IPS DF 19.7 (cell line): ENCODE data around the gene KCNG2.

Experiments
- DNase-seq: peaks from one replicate; pipeline ENCODE4 v3.0.0-alpha.2; 2013; ENCODE audit warnings: low read depth, low spot score

The KCNG2 gene

GRCh38 chr18:79784965-79785770, 12.6 kb upstream of the KCNG2 start:
- DNase-seq, result no peak

- DNase-seq, result no peak
These were observed 11.9 kb upstream of the KCNG2 start for GRCh38 chr18:79785831-79786230.

GRCh38 chr18:79786304-79786703, 11.4 kb upstream of the KCNG2 start:
- no peak for DNase-seq

DNA sequence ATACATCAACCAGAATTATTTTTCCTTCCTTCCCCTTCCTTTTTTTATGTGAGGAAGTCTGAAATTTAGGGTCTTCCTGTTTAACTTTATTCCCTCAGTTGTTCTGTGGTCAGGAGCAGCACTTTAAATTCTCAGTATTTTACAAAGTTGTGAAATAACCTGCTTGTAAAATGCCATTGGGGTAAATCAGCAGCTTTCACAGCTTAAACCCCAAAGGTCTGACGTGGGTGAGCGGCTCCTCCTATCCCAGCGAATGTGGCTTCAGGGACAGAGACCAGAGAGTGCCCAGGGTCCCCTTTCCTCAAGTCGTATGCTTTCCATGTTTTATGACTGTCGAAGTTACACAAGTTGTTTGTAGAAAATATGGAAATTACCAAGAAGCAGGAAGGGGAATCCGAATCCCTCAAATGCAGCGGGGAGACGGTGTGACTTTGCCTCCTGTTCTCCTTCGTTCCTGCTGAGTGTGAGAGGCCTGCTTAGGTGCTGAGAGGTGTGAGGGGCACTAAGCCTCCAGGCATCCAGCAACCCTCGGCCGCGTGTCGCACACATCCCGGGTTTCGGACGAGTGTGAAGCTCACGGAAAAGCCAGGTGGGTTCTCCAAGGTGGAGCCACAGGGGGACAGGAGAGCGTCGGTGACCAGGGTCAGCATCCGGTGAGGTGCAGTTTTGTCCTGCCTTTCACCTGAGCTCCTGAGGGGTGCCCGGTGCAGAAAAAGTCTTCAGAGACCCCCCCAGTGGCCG, 10.8 kb upstream of the KCNG2 start:
- no peak for DNase-seq

DNA sequence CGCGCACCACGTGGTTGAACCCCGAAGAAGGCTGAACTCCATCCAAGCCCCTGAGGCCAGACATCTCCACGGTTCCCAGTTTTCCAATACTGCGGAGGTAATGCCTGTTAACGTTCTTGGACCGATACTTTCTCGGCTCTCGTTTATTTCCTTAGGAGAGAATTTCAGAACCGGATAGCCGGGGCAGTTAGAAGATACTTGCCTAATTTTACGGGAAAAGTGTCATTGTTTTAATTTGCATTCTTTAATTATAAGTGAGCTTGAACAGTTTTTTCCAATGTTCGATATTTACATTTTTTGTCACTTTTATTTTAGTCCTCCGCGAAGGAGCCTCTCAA, 10.2 kb upstream of the KCNG2 start:
- DNase-seq, result no peak

- no peak for DNase-seq
These were observed 9.6 kb upstream of the KCNG2 start for GRCh38 chr18:79787865-79788733.

- no peak for DNase-seq
These were observed 9.0 kb upstream of the KCNG2 start for GRCh38 chr18:79788734-79789085.

DNA sequence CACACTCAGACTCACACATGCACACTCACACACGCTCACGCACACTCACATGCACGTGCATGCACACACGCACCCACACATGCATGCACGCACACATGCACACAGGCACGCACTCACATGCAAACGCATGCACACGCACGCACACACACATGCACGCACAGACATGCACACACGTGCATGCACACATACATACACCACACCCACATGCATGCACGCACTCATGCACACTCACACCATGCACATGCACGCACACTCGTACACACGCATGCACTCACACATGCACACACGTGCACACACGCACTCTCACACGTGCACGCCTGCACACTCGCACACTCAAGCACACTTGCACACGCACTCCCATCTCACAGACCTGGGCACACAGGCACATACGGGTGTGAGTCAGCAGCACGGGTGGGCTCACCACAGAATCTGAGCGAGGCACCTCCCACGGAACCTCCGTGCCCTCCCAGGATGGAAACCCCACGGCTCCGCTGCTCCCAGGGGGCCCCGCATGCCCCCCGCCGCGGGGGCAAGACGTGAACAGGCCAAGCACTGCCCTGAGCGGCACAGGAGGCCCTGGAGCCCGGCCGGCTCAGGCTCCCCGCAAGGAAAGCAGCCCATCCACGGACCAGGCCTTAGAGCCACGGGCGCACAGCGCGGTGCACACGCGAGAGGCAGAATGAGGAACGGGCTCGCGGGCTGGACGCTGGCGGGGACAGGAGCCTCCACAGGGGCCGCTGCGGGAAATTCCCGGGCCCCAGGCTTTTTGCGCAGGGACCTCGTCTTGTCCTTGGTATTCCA, 8.4 kb upstream of the KCNG2 start:
- no peak for DNase-seq

GRCh38 chr18:79789901-79790890, 7.5 kb upstream of the KCNG2 start:
- no peak for DNase-seq

- no peak for DNase-seq
These were observed 6.5 kb upstream of the KCNG2 start for GRCh38 chr18:79790996-79791972.

DNA sequence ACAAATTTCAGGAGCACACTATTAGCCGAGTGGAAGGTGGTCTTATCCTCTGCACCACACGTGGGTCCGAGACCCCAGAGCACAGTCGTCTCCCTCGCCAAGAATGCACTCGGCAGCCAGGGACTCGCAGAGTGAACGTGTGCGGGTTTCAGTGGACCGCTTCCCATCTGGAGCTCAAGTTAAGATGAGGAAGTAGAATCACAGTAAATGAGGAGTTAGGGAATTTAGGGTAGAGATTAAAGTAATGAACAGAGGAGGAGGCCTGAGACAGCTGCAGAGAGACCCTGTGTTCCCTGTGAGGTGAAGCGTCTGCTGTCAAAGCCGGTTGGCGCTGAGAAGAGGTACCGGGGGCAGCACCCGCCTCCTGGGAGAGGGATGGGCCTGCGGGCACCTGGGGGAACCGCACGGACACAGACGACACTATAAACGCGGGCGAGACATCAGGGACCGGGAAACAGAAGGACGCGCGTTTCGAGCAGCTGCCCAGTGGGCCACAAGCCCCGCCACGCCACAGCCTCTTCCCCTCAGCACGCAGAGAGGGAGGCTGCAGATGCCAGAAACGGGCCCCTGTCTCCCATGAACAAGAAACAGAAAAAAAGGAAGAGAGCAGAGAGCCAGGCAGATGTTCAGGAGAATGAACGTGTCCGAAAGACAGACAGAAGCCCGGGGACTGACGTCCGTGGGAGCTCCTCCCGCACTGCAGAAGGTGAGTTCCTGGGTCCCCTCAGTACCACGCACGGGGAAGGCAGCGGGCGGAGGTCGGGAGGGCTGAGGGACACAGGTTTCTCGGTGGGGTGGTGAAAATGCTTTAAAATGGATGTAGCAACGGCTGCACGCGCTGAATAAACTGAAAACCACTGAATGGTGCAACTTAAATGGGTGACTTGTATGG, 5.4 kb upstream of the KCNG2 start:
- no peak for DNase-seq

DNA sequence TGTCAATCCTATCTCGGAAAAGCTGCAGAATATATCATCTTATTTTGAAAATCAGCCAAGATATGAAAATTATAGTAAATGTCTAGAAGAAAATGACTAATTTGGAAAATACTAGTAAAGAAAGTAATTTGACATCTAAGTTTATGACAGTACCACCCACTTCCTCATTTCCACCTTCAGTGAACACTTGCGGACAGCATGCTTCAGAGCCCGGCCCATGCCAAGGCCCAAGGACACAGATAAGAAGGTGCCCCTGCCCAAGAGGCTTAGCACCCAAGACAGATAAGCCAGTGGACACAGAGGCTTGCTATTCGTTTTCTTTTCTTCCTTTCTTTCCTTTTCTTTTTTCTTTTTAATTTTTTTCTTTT, 4.8 kb upstream of the KCNG2 start:
- DNase-seq, result no peak

- no peak for DNase-seq
These were observed 2.9 kb upstream of the KCNG2 start for GRCh38 chr18:79794846-79795245.

DNA sequence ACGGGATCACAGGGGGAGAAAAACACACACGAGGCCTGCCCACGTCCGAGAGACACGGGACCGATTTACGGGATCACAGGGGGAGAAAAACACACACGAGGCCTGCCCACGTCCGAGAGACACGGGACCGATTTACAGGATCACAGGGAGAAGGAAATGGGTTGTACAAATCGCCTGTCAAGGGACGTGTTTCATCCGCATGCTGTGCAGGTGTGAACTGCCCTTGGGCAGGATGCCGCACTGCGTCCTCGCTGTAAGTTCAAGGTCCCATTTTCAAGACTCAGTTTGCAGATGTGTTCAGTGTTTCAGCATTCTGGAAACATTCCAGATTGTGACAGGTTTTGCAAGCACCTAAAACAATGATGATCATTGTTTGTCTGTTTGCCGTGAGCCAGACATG, 2.3 kb upstream of the KCNG2 start:
- DNase-seq, result no peak

DNA sequence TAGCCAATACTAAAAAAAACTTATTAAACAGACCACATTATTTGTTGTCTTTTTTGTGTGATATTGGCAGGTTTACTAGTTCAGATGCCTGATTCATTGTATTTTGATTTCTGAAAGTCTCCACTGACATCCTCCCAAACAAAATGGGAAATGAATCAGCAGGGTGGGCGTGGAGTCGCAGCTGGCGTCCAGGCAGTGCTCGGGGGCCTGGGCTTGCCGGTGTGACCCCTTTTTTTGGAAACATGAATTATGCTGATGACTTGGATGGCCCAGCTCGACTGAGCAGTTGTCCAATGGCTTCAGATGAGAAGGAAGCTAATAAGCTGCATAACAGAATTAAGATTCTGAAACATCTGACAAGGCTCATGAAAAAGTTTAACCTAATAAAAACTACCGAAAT, 1.7 kb upstream of the KCNG2 start:
- DNase-seq, result no peak

DNA sequence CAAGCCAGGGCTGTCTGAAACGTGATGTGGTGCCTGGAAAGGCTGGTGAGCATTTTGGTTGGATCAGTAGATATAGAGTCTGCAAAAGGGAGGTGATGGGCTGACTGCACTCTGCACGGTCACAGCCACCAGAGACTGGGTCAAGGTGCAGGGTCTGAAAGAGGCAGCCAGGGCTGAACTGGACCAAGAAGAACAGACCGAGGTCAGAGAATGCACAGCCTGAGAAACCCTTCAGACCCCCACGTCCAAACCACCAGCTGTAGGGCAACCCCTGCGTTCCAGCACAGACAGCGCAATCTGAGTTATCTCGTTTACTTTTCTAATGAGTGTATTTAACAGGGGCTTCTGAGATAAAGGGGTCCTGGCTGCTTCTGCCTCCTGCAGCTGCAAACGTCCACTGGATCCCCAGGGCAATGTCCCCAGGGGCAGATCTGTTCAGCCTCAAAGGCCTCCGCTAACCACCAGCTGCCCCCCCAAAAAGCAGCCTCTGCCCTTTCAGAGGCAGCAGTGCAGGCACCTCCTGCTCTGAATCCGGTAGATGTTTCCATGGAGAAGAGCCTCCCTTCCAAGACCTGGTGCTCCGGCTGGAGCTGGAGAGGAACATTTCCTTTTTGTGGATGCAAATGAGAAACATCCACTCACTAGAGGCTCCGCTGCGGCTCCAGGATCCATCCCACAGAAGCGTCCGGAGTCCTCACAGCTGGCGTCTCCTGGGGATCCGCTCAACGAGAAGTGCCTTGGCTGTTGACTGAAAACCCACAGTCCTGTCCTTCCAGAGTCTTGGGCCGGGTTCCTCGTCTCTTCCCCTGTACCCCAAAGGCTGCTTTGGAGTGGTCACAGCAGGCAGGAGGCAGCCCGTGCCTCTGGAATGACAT, 970 bp upstream of the KCNG2 start:
- DNase-seq, result no peak

DNA sequence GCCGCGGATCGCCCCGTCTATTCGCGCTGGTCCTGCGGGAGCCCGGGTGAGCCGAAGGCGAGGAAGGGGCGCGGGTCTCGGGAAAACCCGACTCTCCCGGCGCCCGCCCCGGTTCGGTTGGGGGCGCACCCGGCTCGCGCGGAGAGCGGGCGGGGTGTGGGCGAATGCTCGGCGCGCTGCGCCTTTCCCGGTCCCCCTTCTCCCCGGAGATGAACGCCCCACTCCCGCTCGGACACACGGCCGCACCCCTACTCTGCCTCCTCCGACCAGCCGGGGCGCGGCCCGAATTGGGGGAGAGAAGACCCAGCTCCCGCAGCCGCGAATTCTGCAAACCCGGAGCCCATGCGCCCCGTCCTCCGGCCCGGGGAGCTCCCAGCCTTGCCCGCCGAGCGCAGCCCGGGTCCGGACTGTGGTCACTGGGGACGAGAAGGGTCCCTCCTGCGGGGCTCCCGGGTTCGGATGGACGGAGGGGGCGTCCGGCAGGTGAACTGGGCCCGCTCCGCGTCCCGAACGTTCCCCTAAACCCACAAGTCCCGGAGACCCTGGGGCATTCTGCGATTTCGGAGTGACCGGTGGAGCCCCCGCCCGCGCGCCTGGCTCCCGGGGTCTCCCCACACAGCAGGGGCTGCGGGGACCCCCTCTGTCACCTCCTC, 734 bp downstream of the KCNG2 start:
- DNase-seq, result no peak
